Activated CD8-positive, alpha-beta memory T cell treated with anti-CD3 and anti-CD28 coated beads for 4 hours (primary cell): ENCODE measurements around the gene TUBA4B.

ENCODE experiments used
- DNase-seq, 2 donors: peaks; one replicate each; pipeline ENCODE4 v3.0.0-alpha.2; 2020; ENCODE audit warnings: low read depth in 2 of 2

The TUBA4B gene

GRCh38 chr2:219218732-219219701 lies 34.0 kb upstream of the TUBA4B start, which contains the start of gene ABCB6:
Gene ABCB6 (minus strand): TSS chr2:219218958. CDS start chr2:219218673, 285 bp downstream.
- DNase-seq, result peak; percentile 73 to 81

GRCh38 chr2:219219784-219220532 lies 33.1 kb upstream of the TUBA4B start:
- DNase-seq, result no peak

- DNase-seq, result no peak
Measured at GRCh38 chr2:219220652-219221402, 32.2 kb upstream of the TUBA4B start.

- no peak for DNase-seq
Measured at GRCh38 chr2:219221957-219222518, 31.0 kb upstream of the TUBA4B start.

GRCh38 chr2:219223831-219224610 lies 29.0 kb upstream of the TUBA4B start:
- DNase-seq, result no peak

GRCh38 chr2:219225350-219225749 lies 27.7 kb upstream of the TUBA4B start:
- DNase-seq, result no peak

GRCh38 chr2:219228041-219228910 lies 24.8 kb upstream of the TUBA4B start:
- DNase-seq, result no peak

GRCh38 chr2:219228911-219229304 lies 24.1 kb upstream of the TUBA4B start:
- DNase-seq, result no peak

GRCh38 chr2:219229305-219230058 lies 23.6 kb upstream of the TUBA4B start, which contains the start of the genes ANKZF1 and ATG9A:
Gene ANKZF1 (plus strand): TSS chr2:219229806. CDS start chr2:219230258, 452 bp downstream.
Gene ATG9A (minus strand): TSS chr2:219229636. CDS start chr2:219228024, 1,612 bp downstream.
- peak; percentile 96 for DNase-seq

GRCh38 chr2:219230059-219230540 lies 22.9 kb upstream of the TUBA4B start:
- DNase-seq, result no peak

- DNase-seq, result no peak
Measured at GRCh38 chr2:219234331-219234730, 18.7 kb upstream of the TUBA4B start.

GRCh38 chr2:219243291-219243761 lies 9.7 kb upstream of the TUBA4B start:
- no peak for DNase-seq

- no peak for DNase-seq
Measured at GRCh38 chr2:219244789-219245147, 8.3 kb upstream of the TUBA4B start.

GRCh38 chr2:219245148-219245898 lies 7.7 kb upstream of the TUBA4B start, which contains the start of the genes GLB1L and STK16:
Gene GLB1L (minus strand): TSS chr2:219245444. CDS start chr2:219243573, 1,871 bp downstream.
Gene STK16 (plus strand): TSS chr2:219245479. CDS start chr2:219246000, 521 bp downstream.
- DNase-seq, result peak; percentile 79 to 84

- DNase-seq, result no peak
Measured at GRCh38 chr2:219245899-219246230, 7.2 kb upstream of the TUBA4B start.

GRCh38 chr2:219246559-219246958 lies 6.5 kb upstream of the TUBA4B start:
- no peak for DNase-seq
